SKM-1 treated with dmso at 0.1 percent for 144 hours (cell line): ENCODE results near the gene KYAT1.
A peak's percentile ranks its signal among the peaks of the same experiment; 100 is the strongest.
"Not testable (repeated sequence)": the region's sequence is repeated elsewhere in the genome, so short reads cannot be mapped to it uniquely, and the experiment has no call there.

ENCODE experiments used
- DNase-seq: peaks from one replicate; lab custom pipeline; 2025; ENCODE audit not compliant: unreplicated experiment; lab: John Stamatoyannopoulos, UW

KYAT1 gene

GRCh38 chr9:128886211-128886891 lies 4.6 kb upstream of the KYAT1 start:
- DNase-seq, result no peak

- DNase-seq, result no peak
Observed at GRCh38 chr9:128885798-128886197, 4.0 kb upstream of the KYAT1 start.

GRCh38 chr9:128885376-128885775 lies 3.6 kb upstream of the KYAT1 start:
- no peak for DNase-seq

- no peak for DNase-seq
Observed at GRCh38 chr9:128884164-128884563, 2.4 kb upstream of the KYAT1 start.

GRCh38 chr9:128882677-128883603 lies 1.2 kb upstream of the KYAT1 start:
- DNase-seq, result no peak

- no peak for DNase-seq
Observed at GRCh38 chr9:128877852-128878251, 3.9 kb downstream of the KYAT1 start.

GRCh38 chr9:128870941-128871265 lies 10.8 kb downstream of the KYAT1 start:
- DNase-seq, result not testable (repeated sequence)

- no peak for DNase-seq
Observed at GRCh38 chr9:128870128-128870940, 11.4 kb downstream of the KYAT1 start.

GRCh38 chr9:128863647-128864046 lies 18.1 kb downstream of the KYAT1 start:
- peak; percentile 27 for DNase-seq

GRCh38 chr9:128862401-128862851 lies 19.3 kb downstream of the KYAT1 start:
- DNase-seq, result no peak

GRCh38 chr9:128861501-128861900 lies 20.2 kb downstream of the KYAT1 start:
- no peak for DNase-seq

GRCh38 chr9:128860937-128861336 lies 20.8 kb downstream of the KYAT1 start:
- DNase-seq, result no peak

GRCh38 chr9:128858476-128858875 lies 23.3 kb downstream of the KYAT1 start:
- not testable (repeated sequence) for DNase-seq

GRCh38 chr9:128854454-128854853 lies 27.3 kb downstream of the KYAT1 start:
- DNase-seq, result not testable (repeated sequence)

GRCh38 chr9:128852646-128853045 lies 29.1 kb downstream of the KYAT1 start:
- DNase-seq, result not testable (repeated sequence)

- peak; percentile 40 for DNase-seq
Observed at GRCh38 chr9:128851779-128852600, 29.8 kb downstream of the KYAT1 start.

- DNase-seq, result not testable (repeated sequence)
Observed at GRCh38 chr9:128851024-128851423, 30.7 kb downstream of the KYAT1 start.

- no peak for DNase-seq
Observed at GRCh38 chr9:128847803-128848202, 33.9 kb downstream of the KYAT1 start.

- no peak for DNase-seq
Observed at GRCh38 chr9:128846680-128847030, 35.1 kb downstream of the KYAT1 start.

- no peak for DNase-seq
Observed at GRCh38 chr9:128845186-128845931, 36.4 kb downstream of the KYAT1 start.
